ENCODE measurements around the gene DSCAM.

GRCh38 chr21:40675017-40675416 is 171.9 kb downstream of the DSCAM start:
- TF ChIP-seq CTCF (IDR thresholded peaks at IDR 0.05) (no peak), POLR2A (IDR thresholded peaks at IDR 0.05) (no peak)

Measured in uterus (tissue), 2 donors.